ENCODE results near the gene OR7A5.
"Not testable (repeated sequence)": the region's sequence is repeated elsewhere in the genome, so short reads cannot be mapped to it uniquely, and the experiment has no call there.

The OR7A5 gene

DNA sequence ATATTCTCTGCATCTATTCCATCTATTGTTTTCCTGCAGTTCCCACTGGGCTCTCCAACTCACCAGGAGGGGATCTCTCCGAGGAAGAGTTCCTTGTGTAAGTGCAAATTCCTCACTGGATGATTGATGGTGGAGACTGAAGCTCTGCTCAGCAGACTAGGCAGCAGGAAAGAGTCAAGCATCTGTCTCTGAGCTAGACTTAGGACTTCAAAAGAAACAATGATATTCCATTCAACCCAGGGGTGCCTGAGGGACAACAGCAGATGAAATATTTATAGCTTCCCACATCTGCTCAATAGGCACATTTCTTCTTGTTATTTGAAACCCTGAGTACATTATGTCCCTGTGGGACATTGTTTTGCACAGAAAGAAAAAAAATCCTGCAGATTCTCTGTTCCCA, at the start of gene OR7A5, which contains the start of gene OR7C1:
TSS of gene OR7A5 (minus strand) at position 175 of the 400 bp plus-strand sequence. CDS start 6,944 bp downstream, outside the sequence.
TSS of gene OR7C1 (minus strand) at position 175 of the 400 bp plus-strand sequence. CDS start 35,049 bp downstream, outside the sequence.
- DNase-seq (ENCODE audit: low spot score) = no peak

DNA sequence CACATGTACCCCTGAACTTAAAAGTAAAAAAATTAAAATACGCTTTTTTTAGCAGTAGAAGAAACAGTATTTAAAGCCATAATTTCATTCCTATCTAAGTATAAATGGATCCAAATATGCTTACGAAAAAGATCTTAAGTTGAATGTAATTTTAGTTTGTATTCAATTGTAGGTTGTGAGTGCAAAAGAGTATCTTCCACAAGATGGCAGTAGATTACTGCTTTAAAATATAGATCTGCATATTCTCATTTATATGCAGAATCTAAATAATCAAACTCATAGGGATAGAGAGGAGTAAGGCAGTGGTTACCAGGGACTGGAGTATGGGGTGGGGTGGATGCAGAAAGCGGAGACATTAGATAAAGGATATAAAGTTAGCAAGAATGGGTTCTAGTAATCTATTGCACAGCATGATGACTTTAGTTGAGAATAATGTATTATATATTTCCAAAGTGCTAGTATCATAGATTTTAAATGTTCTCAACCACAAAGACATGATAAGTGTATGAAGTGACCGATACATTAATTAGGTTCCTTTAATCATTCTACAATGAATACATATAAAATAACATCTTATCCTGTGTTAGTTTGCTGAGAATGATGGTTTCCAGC, 36.7 kb upstream of the OR7A5 start:
- DNase-seq (ENCODE audit: low spot score) = no peak

GRCh38 chr19:14868497-14868896, 33.5 kb upstream of the OR7A5 start:
- DNase-seq (ENCODE audit: low spot score) = no peak

DNA sequence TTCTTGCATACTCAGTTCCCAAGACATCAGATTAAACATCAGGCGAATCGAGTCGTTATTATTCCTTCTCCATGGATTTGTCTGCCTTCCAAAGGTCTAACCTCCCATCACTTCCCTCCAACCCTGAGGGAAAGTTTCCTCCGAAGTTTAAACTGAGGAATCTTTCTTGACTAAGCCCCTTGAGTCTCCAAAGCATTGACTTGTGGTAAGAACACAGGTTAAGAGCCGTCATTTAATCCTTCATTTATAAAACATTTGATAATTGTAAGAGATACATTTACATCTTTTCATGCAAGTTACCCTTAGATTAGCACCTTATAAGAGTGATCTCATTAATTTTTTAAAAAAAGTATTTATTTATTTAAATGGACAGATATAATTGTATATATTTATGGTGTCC, 13.8 kb upstream of the OR7A5 start, which contains the start of gene OR7A10:
TSS of gene OR7A10 (minus strand) at position 101 of the 400 bp plus-strand sequence. CDS start 7,045 bp downstream, outside the sequence.
- no peak for DNase-seq (ENCODE audit: low spot score)

DNA sequence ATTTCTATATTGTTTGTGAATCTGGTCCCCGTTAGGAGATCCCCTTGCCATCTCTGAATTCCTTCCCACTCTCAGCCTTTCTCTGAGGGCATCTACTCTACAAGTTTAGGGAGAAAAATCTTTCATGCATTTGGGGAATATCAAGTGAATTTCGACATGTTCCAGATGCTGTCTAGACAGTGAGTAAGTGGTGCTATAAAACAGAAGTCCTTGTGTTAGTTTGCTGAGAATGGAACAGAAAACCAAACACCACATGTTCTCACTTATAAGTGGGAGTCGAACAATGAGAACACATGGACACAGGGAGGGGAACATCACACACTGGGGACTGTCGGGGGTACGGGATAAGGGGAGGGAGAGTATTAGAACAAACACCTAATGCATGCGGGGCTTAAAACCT, 8.6 kb upstream of the OR7A5 start:
- no peak for DNase-seq (ENCODE audit: low spot score)

- DNase-seq (ENCODE audit: low spot score) = no peak
Observed at GRCh38 chr19:14843169-14843568, 8.2 kb upstream of the OR7A5 start.

DNA sequence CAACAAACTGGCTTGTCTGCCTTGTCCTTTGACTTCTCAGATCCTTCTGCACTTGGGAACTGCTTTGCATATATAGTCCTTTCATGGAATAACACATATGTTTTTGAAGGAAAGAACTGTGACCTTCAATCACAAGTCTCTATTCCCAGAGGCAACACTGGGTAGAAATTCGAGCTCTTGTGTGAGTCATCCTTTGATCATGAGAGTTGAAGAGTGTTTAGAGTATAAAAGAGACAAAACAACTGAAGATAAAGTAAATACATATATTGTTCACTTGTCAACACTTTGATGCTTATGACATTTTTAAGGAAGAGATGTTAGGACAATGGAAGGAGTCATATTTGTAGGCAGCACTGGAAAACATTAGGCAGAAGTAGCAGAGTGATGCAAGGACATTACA, 5.2 kb upstream of the OR7A5 start:
- DNase-seq (ENCODE audit: low spot score) = no peak

DNA sequence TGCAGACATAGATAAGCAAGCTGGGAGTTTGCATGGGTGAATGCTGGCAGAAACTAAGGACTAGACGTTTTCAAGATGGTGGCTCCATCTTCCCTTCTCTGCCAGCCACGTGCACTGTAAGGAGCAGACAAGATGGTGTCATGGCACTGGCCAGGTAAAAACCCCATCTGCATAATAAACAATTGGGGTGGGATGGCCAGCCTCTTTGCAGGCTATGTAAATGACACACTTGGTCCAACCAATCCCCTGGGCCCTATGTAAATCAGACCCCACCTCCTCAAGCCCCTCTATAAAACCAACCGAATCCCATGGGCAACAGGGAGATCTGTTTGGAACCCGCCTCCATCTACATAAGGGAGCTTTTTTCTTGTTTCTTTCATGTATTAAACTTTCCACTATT, 2.4 kb upstream of the OR7A5 start:
- DNase-seq (ENCODE audit: low spot score) = no peak

GRCh38 chr19:14830702-14831101, 4.3 kb downstream of the OR7A5 start:
- no peak for DNase-seq (ENCODE audit: low spot score)

- DNase-seq (ENCODE audit: low spot score) = no peak
Observed at GRCh38 chr19:14826006-14826405, 9.0 kb downstream of the OR7A5 start.

GRCh38 chr19:14821937-14822336, 13.0 kb downstream of the OR7A5 start:
- DNase-seq (ENCODE audit: low spot score) = no peak

DNA sequence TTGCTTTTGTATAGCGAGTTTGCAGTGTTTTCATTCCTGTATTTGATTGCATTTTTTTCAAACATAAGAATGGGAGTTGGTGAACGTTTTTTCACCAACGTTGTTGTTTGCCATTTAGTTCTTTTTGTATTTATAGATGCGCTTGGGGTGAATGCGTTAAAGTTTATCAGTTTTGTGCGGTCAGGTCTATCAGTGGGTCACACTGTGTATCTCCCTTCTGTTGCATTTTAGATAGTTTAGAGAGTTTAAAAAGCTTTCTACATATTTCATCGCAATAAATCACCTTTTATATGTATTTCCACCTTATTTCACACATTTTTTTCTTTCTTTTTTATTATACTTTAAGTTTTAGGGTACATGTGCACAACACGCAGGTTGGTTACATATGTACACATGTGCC, 16.4 kb downstream of the OR7A5 start:
- no peak for DNase-seq (ENCODE audit: low spot score)

GRCh38 chr19:14817052-14817451, 17.9 kb downstream of the OR7A5 start:
- DNase-seq (ENCODE audit: low spot score) = no peak

DNA sequence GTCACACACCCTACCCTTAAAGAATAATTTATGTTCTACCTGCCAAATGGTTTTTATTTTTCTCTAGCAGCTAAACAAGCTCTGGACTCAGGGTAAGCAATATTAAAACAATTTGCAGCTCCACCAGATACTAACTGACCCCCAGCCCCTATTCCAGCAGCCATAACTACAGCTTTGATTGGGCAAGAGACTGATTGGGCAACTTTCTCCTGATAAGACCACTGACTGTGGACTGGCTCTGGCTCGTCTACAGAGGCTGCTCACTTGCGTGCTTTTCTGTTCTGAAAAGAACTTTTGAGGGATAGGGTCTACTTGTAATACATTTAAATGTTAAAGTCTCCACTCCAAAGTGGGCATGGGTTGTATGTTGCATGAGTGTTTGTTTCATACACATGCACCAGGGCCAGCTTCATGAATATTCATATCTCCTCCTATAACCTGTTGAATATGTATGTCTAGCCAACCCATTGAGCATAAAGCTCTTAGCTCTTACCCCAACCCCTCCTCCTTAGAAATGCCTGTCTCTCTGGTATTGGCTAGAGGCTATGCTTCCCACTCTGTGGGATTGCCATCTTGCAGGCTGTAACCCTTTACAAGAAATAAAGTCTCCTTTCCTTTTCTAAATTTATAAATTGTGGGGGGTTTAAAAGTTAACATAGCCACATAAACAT, 19.9 kb downstream of the OR7A5 start:
- no peak for DNase-seq (ENCODE audit: low spot score)

DNA sequence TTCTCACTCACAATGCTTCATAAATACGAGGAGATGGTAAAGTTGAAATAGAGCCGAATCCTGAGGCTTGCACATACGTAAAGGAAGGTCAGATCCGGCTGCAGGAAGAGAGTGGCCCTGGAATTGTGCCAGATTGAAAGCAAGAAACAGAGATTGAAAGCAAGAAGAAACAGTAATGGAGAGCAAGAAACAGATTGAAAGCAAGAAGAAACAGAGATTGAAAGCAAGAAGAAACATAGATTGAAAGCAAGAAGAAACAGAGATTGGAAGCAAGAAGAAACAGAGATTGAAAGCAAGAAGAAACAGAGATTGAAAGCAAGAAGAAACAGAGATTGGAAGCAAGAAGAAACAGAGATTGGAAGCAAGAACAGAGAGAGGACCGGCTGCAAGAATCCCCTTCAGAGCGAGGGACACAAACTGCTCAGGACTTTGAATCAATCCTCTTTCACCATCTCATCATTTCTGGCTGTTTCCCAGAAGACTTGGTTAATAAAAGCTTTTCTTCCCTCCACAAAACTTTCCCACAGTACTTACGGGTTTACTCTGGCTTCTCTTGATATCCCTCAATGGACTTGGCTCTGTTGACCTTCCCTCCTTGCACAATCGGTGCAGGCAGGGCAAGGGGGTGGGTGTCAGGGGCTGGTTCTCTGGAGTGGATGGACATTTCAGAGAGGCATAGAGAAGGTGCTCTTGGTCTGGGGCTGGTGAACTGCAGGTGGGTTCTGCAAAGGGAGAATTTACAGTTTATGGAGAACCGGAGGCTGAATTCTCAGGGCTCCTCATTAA, 25.5 kb downstream of the OR7A5 start:
- no peak for DNase-seq (ENCODE audit: low spot score)

DNA sequence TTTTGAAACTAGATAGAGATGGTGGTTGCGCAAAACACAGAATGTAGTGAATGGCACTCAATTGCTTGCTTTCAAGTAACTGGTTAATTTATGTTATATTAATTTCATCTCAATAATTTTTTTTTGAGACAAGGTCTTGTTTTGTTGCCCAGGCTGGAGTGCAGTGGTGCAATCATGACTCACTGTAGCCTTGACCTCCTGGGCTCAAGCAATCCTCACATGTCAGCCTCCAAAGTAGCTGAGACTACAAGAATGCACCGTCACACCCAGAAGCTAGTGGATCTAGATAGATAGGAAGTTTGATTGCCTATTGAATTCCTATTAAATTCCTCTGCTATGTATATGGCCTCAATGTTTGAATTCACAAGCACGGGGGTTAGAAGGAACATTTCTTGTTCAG, 30.2 kb downstream of the OR7A5 start:
- no peak for DNase-seq (ENCODE audit: low spot score)

- no peak for DNase-seq (ENCODE audit: low spot score)
Observed at GRCh38 chr19:14798760-14799159, 36.2 kb downstream of the OR7A5 start.

DNA sequence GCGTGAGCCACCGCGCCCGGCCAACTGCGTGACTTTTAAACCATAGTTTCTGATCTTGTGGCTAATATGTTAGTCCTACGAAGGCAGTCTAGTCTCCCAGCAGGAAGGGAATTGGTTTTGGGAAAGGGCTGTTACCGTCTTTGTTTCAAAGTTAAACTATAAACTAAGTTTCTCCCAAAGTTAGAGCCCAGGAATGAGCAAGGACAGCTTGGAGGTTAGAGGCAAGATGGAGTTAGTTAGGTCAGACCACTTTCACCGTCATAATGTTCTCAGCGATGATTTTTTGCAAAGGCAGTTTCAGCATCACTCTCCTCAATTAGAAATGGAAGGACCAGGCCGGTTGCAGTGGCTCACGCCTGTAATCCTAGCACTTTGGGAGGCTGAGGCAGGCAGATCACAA, 39.0 kb downstream of the OR7A5 start:
- DNase-seq (ENCODE audit: low spot score) = no peak

DNA sequence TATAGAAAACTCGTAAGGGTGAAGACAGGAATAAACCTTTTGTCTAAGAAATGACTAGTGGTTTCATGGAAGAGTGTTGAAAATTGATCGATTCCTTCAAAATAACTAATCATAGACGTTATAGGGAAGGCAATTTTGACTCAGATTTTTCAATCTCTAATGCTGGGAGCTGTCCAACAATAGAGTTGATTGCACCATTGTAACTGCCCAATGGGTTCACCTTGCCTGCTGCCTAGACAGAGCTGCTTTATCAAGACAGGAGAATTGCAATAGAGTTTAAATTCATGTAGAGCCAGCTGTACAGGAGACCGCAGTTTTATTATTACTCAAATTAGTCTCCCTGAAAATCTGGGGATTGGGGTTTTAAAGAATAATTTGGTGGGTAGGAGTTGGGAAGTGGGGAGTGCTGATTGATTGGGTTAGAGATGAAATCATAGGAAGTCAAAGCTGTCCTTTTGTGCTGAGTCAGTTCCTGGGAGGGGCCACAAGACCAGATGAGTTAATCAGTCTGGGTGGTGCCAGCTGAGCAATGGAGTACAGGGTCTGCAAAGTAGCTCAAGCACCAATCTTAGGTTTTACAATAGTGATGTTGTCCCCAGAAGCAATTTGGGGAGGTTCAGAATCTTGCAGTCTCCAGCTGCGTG, 39.8 kb downstream of the OR7A5 start:
- no peak for DNase-seq (ENCODE audit: low spot score)

GRCh38 chr19:14792250-14792649, 42.7 kb downstream of the OR7A5 start:
- DNase-seq (ENCODE audit: low spot score) = not testable (repeated sequence)

GRCh38 chr19:14786421-14786851, 48.5 kb downstream of the OR7A5 start:
- peak; percentile 81 for DNase-seq (ENCODE audit: low spot score)

- DNase-seq (ENCODE audit: low spot score) = not testable (repeated sequence)
Observed at GRCh38 chr19:14785102-14785793, 49.7 kb downstream of the OR7A5 start.
